ENCODE data around the gene ICA1.
"Not testable (repeated sequence)": the region's sequence is repeated elsewhere in the genome, so short reads cannot be mapped to it uniquely, and the experiment has no call there.

Gene ICA1

GRCh38 chr7:8063706-8064297, 198.2 kb downstream of the ICA1 start:
- no peak overlapping the region for H3K4me3 ChIP-seq (ENCODE audit: control insufficient read depth, low read depth, low read length)
- peak; percentile 38 for DNase-seq (ENCODE audit: low read depth)
- TF ChIP-seq CTCF (conservative IDR thresholded peaks at IDR 0.05; ENCODE audit: control insufficient read depth, insufficient read depth, low read depth, low read length), result no peak

- H3K4me3 ChIP-seq (ENCODE audit: control insufficient read depth, low read depth, low read length); DNase-seq (ENCODE audit: low read depth): not testable (repeated sequence)
Measured at GRCh38 chr7:8063300-8063699, 198.7 kb downstream of the ICA1 start.
